ENCODE results near the gene PI16.

DNA sequence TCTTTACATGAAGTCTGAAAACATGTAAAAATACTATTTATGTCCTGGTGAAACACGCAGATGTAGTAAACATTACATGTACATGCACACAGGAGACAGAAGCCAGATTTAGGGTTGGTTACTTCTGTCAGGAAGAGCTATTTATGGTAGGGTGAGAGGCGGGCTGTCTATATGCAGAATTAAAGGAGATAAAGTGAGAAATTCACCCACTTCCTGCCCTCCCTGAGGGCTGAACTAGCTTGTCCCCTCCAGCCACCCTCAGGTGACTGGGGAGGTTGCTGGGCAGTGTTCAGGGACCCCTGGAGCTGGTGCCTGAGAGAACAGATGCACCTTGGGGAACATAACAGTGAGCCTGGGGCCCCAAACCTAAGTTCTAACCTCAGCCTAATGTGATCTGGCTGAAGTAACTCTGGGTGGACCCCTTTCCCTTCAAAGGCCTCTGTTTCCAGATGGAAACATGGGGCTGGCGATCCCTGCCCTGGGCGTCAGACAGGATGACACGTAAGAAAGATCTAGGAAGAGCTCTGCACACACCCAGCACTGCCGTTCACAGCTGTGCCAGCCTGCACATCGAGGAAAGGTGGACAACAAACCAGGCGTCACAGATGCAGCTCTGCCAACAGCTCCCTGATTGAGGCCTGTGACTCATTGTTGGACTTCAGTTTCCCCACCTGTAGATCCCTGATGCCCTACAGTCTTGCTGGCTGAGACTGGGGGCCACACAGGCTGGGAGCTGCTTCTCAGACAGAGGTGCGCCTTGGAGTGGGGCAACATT is 1.3 kb downstream of the PI16 start:
- TF ChIP-seq, protein P1, sequence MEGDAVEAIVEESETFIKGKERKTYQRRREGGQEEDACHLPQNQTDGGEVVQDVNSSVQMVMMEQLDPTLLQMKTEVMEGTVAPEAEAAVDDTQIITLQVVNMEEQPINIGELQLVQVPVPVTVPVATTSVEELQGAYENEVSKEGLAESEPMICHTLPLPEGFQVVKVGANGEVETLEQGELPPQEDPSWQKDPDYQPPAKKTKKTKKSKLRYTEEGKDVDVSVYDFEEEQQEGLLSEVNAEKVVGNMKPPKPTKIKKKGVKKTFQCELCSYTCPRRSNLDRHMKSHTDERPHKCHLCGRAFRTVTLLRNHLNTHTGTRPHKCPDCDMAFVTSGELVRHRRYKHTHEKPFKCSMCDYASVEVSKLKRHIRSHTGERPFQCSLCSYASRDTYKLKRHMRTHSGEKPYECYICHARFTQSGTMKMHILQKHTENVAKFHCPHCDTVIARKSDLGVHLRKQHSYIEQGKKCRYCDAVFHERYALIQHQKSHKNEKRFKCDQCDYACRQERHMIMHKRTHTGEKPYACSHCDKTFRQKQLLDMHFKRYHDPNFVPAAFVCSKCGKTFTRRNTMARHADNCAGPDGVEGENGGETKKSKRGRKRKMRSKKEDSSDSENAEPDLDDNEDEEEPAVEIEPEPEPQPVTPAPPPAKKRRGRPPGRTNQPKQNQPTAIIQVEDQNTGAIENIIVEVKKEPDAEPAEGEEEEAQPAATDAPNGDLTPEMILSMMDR (IDR thresholded peaks at IDR 0.05) = no peak
- no peak for TF ChIP-seq SIN3A (IDR thresholded peaks at IDR 0.05; ENCODE audit: borderline replicate concordance, insufficient read depth, low read depth, low read length)
- no peak for TF ChIP-seq POLR2AphosphoS5 (IDR thresholded peaks at IDR 0.05; ENCODE audit: low read depth, low read length)
- TF ChIP-seq, protein P2, sequence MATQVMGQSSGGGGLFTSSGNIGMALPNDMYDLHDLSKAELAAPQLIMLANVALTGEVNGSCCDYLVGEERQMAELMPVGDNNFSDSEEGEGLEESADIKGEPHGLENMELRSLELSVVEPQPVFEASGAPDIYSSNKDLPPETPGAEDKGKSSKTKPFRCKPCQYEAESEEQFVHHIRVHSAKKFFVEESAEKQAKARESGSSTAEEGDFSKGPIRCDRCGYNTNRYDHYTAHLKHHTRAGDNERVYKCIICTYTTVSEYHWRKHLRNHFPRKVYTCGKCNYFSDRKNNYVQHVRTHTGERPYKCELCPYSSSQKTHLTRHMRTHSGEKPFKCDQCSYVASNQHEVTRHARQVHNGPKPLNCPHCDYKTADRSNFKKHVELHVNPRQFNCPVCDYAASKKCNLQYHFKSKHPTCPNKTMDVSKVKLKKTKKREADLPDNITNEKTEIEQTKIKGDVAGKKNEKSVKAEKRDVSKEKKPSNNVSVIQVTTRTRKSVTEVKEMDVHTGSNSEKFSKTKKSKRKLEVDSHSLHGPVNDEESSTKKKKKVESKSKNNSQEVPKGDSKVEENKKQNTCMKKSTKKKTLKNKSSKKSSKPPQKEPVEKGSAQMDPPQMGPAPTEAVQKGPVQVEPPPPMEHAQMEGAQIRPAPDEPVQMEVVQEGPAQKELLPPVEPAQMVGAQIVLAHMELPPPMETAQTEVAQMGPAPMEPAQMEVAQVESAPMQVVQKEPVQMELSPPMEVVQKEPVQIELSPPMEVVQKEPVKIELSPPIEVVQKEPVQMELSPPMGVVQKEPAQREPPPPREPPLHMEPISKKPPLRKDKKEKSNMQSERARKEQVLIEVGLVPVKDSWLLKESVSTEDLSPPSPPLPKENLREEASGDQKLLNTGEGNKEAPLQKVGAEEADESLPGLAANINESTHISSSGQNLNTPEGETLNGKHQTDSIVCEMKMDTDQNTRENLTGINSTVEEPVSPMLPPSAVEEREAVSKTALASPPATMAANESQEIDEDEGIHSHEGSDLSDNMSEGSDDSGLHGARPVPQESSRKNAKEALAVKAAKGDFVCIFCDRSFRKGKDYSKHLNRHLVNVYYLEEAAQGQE (IDR thresholded peaks at IDR 0.05; ENCODE audit: insufficient read depth in 1 of 2, low read depth in 2 of 2, low read length in 1 of 2) = no peak

All from Panc1 (cell line).